Heart right ventricle (tissue), 16 donors: ENCODE results near the gene MYOD1. TPM values are rescaled to one million over a fixed set of nuclear protein-coding genes. Genes with fewer than 3 reads are reported as not detected.

Experiments
- ATAC-seq, 8 donors: fragments of 200-7000 bp; cut with Tn5 transposase; one replicate each; pipeline ENCODE4 v1.9.1; 2020; ENCODE audit warnings: mild to moderate bottlenecking in 8 of 8, moderate library complexity in 8 of 8, moderate number of reproducible peaks in 1 of 8
- DNase-seq, 2 donors: peaks; one replicate each; pipeline ENCODE4 v3.0.0-alpha.2; 2020
- H3K27ac ChIP-seq, 10 donors: fragments of 200-600 bp; sonication (generic) in 2 of 10; one replicate each; pipeline versions ENCODE4 v1.5.0 to v1.8.0; 2020 to 2022; ENCODE audit warnings: mild to moderate bottlenecking in 3 of 10
- H3K27me3 ChIP-seq, 7 donors: fragments of 200-600 bp; one replicate each; pipeline ENCODE4 v1.8.0; 2021 to 2022; ENCODE audit warnings: mild to moderate bottlenecking in 2 of 7
- H3K36me3 ChIP-seq, 9 donors: fragments of 200-600 bp; sonication (generic) in 1 of 9; one replicate each; pipeline versions ENCODE4 v1.5.0 to v1.8.0; 2020 to 2022; ENCODE audit warnings: mild to moderate bottlenecking in 2 of 9
- H3K4me1 ChIP-seq, 9 donors: fragments of 200-600 bp; sonication (generic) in 1 of 9; one replicate each; pipeline versions ENCODE4 v1.5.0 to v1.8.0; 2020 to 2022; ENCODE audit warnings: mild to moderate bottlenecking in 4 of 9
- H3K4me3 ChIP-seq, 10 donors: fragments of 200-600 bp; sonication (generic) in 2 of 10; one replicate each; pipeline versions ENCODE4 v1.5.0 to v1.8.0; 2020 to 2022; ENCODE audit warnings: mild to moderate bottlenecking in 7 of 10, moderate library complexity in 2 of 10
- H3K9me3 ChIP-seq, 11 donors: fragments of 200-600 bp in 10 of 11; sonication (generic) in 2 of 11; one replicate each; pipeline versions ENCODE4 v1.5.0 to v1.8.0; 2013 to 2022; ENCODE audit warnings: mild to moderate bottlenecking in 2 of 11, control low read depth in 1 of 11, moderate library complexity in 1 of 11
- WGBS, 2 donors: extraction: QIAGEN DNeasy Blood & Tissue Kit; methylation state at CpG; one replicate each; pipeline ENCODE4 v1.1.7; 2013; ENCODE audit warnings: inconsistent platforms in 1 of 2; 5-methylcytosine and 5-hydroxymethylcytosine counted together
- intact Hi-C, 10 donors: fragments of 100-400 bp; cut with DNase I; formaldehyde crosslinking; loops; one replicate each; pipeline versions ENCODE4 v1.11.1 to v1.14.2; 2022
- polyA plus RNA-seq, 2 donors: library from polyadenylated mRNA; stranded (reverse); fragments of 200-250 nt; gene quantifications; one replicate each; pipeline ENCODE4 v1.2.3, GENCODE V29; 2013
- total RNA-seq, 10 donors: library from RNA; stranded (reverse); fragmentation: NEBNext Ultra II Directional in 3 of 10; extraction: Animal tissue kit (Norgen Biotek cat#: 25700) in 3 of 10; gene quantifications; one replicate each; pipeline versions ENCODE4 v1.2.1 to v1.2.4, GENCODE V29; 2021 to 2023
- TF ChIP-seq, protein P1 (sequence below), 9 donors: fragments of 200-600 bp; sonication (generic) in 2 of 9; IDR thresholded peaks; one replicate each; pipeline versions ENCODE4 v1.5.0 to v1.8.0; 2021 to 2022; ENCODE audit warnings: antibody characterized with exemption in 9 of 9, mild to moderate bottlenecking in 5 of 9, moderate library complexity in 1 of 9
- donor health status: Arrhythmogenic right ventricular cardiomyopathy.
- donor health status: ischemic (EF 13 %, LVEDD 7.1; RV severe dilation, severe dysfunction).
- donor health status: healthy with polysubstance abuse.
- donor health status: DM: no; HTN: yes; CAD: no.
- donor health status: DM: no; HTN: no; CAD: no.
- donor health status: ischemic (EF 25% LVEDD 6.9; RV normal size, moderate dysfunction).
- donor health status: ischemic (EF 25% LVEDD 5.7; RV mildly dilated, moderate dysfunction).
- donor health status: healthy.
- donor health status: DM: yes; HTN: yes; CAD: no.
- donor health status: Ischemic cardiomyopathy.
- donor health status: ischemic (EF 35%, LVEDD 5.7; RV mildly dilated, moderate dysfunction).
- donor health status: nonischemic (EF 11% LVEDD 7.7; RV severe dilation, severe dysfunction).
- donor health status: DM: yes; HTN: yes; CAD: no.
- donor health status: PGD.
- donor health status: ischemic (EF 29% LVEDD 5.4; RV normal size, mild dysfunction).
- donor health status: nonischemic (EF 23%, LVEDD 6.1; RV moderate dilation, normal function).

Gene MYOD1
- total and polyA plus RNA-seq, 12 donors: 0.20 TPM; not detected in 11

GRCh38 chr11:17697175-17697949 is 22.0 kb upstream of the MYOD1 start:
- Histone ChIP-seq H3K4me3 (no peak overlapping the region), H3K27me3 (peaks cover 4 to 52% (median 47%) of the 10 kb centered on the region in 7 donors), H3K36me3 (no peaks in the 10 kb centered on the region), H3K27ac (no peak overlapping the region), H3K4me1 (no peaks in the 10 kb centered on the region), H3K9me3 (no peaks in the 10 kb centered on the region)
- intact Hi-C loops: no loop called here
- TF ChIP-seq, protein P1, sequence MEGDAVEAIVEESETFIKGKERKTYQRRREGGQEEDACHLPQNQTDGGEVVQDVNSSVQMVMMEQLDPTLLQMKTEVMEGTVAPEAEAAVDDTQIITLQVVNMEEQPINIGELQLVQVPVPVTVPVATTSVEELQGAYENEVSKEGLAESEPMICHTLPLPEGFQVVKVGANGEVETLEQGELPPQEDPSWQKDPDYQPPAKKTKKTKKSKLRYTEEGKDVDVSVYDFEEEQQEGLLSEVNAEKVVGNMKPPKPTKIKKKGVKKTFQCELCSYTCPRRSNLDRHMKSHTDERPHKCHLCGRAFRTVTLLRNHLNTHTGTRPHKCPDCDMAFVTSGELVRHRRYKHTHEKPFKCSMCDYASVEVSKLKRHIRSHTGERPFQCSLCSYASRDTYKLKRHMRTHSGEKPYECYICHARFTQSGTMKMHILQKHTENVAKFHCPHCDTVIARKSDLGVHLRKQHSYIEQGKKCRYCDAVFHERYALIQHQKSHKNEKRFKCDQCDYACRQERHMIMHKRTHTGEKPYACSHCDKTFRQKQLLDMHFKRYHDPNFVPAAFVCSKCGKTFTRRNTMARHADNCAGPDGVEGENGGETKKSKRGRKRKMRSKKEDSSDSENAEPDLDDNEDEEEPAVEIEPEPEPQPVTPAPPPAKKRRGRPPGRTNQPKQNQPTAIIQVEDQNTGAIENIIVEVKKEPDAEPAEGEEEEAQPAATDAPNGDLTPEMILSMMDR (IDR thresholded peaks at IDR 0.05): no peak
- ATAC-seq: peak in 1 of 8 donors; percentile 32
- no peak for DNase-seq
- WGBS, 2 donors: 62 to 64% methylated on average over 6 of the region's 6 CpGs

DNA sequence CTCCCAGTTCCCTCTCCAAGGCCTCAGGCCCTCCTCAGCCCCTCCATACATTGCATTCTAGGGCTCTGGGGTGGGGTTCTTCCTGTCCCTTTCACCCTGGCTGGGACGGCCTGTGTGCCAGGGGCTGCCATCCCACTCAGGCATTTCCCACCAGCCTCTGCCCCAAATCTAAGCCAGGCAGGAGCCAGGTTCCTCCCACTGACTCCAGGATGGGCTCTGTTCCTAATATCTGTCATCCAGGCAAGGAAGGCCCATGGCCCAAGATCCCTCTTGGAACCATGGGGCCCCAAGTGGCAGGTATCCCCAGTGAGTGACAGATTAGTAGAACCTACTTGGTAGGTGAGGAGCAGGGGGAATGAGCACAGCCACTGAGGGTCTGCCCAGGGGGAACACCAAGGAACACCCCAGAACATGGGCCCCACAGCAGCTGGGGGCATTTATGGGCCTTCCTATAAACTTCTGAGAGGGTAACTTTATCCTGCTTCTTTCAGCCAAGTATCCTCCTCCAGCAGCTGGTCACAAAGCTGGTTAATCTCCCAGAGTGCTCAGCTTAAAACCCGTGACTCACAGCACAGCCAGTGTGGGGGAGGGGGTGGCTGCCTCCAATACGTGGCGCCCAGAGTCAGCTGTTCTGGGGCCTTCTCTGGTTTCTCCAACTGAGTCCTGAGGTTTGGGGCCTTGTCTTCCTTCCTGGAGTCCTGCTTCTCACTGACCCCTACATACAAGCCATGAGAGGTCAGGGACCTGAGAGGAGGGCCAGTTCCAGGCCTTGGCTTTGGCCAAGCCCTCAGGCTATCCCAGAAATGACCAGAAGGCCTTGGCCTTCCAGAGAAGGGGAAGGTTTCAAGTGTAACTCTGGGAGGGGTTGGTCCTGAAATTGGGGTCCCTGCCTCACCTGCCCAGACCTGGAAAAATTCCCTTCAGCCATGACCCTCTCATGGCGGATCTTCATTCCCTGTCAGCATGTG is 19.9 kb upstream of the MYOD1 start:
- Histone ChIP-seq H3K27me3 (peaks cover 4 to 34% (median 28%) of the 10 kb centered on the region in 7 donors), H3K4me3 (no peak overlapping the region), H3K9me3 (peaks cover 0 to 7% (median 0%) of the 10 kb centered on the region in 11 donors), H3K4me1 (no peaks in the 10 kb centered on the region), H3K36me3 (no peaks in the 10 kb centered on the region), H3K27ac (no peak overlapping the region)
- TF ChIP-seq, protein P1 (IDR thresholded peaks at IDR 0.05): no peak
- DNase-seq (no peak), ATAC-seq (no peak)
- intact Hi-C loops: no loop called here
- WGBS, 2 donors: 76 to 80% methylated on average over 5 of the region's 5 CpGs

GRCh38 chr11:17700991-17701390 is 18.4 kb upstream of the MYOD1 start:
- TF ChIP-seq, protein P1 (IDR thresholded peaks at IDR 0.05): no peak
- ATAC-seq (no peak), DNase-seq (no peak)
- Histone ChIP-seq H3K36me3 (no peaks in the 10 kb centered on the region), H3K4me1 (no peaks in the 10 kb centered on the region), H3K27me3 (peaks cover under 1 to 20% (median 13%) of the 10 kb centered on the region in 7 donors), H3K4me3 (no peak overlapping the region), H3K27ac (no peak overlapping the region), H3K9me3 (peaks cover 0 to 7% (median 0%) of the 10 kb centered on the region in 11 donors)
- intact Hi-C loops: no loop called here
- WGBS, 2 donors: 82 to 88% methylated on average over 4 of the region's 4 CpGs

DNA sequence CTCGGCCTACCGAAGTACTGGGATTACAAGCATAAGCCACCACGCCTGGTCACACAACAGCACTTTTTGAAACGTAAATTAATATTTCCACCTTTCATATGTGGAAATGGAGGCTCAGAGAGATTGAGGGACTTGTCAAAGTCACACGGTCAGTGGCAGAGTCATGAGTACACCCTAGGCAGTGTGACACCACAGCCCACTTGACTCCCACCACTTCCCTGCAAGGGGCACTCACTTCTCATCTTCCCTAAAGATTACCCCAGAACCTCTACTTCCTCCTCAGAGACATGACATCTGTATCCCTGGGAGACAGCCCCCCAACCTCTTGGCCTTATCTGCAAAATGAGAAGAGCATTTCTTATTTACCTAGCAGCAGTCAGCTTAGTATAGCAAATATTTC is 16.5 kb upstream of the MYOD1 start:
- peaks cover 0 to 7% (median 0%) of the 10 kb centered on the region in 11 donors for H3K9me3 ChIP-seq
- ATAC-seq: no peak
- TF ChIP-seq, protein P1 (IDR thresholded peaks at IDR 0.05): no peak
- intact Hi-C loops: no loop called here
- H3K4me3 ChIP-seq: no peak overlapping the region
- DNase-seq: no peak
- H3K27ac ChIP-seq: no peak overlapping the region
- H3K27me3 ChIP-seq: peaks cover 0 to 5% (median 0%) of the 10 kb centered on the region in 7 donors
- H3K4me1 ChIP-seq: no peaks in the 10 kb centered on the region
- 63 to 69% methylated on average over 5 of the region's 5 CpGs for WGBS, 2 donors
- H3K36me3 ChIP-seq: no peaks in the 10 kb centered on the region
